ENCODE measurements around the gene RBM27.
"Not testable (repeated sequence)": the region's sequence is repeated elsewhere in the genome, so short reads cannot be mapped to it uniquely, and the experiment has no call there.

- TF ChIP-seq CTCF (conservative IDR thresholded peaks at IDR 0.05); ZFX (IDR thresholded peaks at IDR 0.05): not testable (repeated sequence)
Measured at GRCh38 chr5:146210810-146211209, 7.4 kb downstream of the RBM27 start.
